ENCODE results near the gene RASD2. TPM values are rescaled to one million over a fixed set of nuclear protein-coding genes. Genes with fewer than 3 reads are reported as not detected.

Gene RASD2
- total RNA-seq, 1 donor from 2014 or later = 0.27 TPM

DNA sequence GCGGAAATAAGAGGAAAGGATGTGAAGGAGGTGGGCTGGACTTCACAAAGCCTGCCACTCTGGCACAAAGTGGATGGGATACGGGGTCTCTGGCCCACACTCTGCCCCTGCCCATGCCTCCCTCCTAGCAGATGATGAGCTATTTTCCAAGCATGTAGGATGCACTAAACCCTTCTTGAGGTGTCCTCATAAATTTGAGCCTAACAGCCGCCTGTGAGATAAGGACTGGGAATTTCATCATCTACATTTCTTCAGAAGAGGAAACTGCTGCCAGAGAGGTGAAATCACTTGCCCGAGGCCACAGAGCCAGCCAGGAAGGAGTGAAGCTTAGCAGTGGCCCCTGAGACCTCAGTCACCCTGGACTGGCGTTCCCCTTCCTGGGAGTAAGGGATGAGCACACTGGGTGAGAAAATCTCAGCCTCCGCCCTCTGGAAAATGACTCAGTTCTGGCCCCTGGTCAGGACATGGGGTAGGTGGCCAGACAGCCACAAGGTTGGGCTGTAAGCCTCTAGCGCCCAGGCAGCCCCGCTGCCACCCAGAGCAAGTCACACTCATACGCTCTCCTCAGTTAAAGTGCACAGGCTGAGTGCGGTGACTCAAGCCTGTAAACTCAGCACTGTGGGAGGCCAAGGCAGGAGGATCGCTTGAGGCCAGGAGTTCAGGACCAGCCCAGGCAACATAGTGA lies 48.6 kb downstream of the RASD2 start:
- peak overlapping the region; percentile 71 for H3K27ac Mint-ChIP-seq (ENCODE audit: unreplicated experiment)
- peaks cover 4% of the 10 kb centered on the region for H3K9me3 Mint-ChIP-seq (ENCODE audit: low read depth)
- H3K4me3 Mint-ChIP-seq (ENCODE audit: unreplicated experiment) = no peak overlapping the region
- H3K36me3 Mint-ChIP-seq (ENCODE audit: low read depth) = no peaks in the 10 kb centered on the region
- H3K4me1 Mint-ChIP-seq (ENCODE audit: low read depth) = peaks cover 31% of the 10 kb centered on the region
- TF ChIP-seq CTCF (IDR thresholded peaks at IDR 0.05) = peak; percentile 34
- no peaks in the 10 kb centered on the region for H3K27me3 Mint-ChIP-seq (ENCODE audit: low read depth)
- DNase-seq (ENCODE audit: low spot score) = no peak

GRCh38 chr22:35589756-35590093 lies 49.1 kb downstream of the RASD2 start:
- Mint-ChIP-seq H3K4me3 (ENCODE audit: unreplicated experiment) (no peak overlapping the region), H3K9me3 (ENCODE audit: low read depth) (peaks cover 4% of the 10 kb centered on the region), H3K27ac (ENCODE audit: unreplicated experiment) (peak overlapping the region; percentile 71), H3K36me3 (ENCODE audit: low read depth) (no peaks in the 10 kb centered on the region), H3K27me3 (ENCODE audit: low read depth) (no peaks in the 10 kb centered on the region), H3K4me1 (ENCODE audit: low read depth) (peaks cover 31% of the 10 kb centered on the region)
- TF ChIP-seq CTCF (IDR thresholded peaks at IDR 0.05) = no peak
- DNase-seq (ENCODE audit: low spot score) = no peak

GRCh38 chr22:35590634-35591295 lies 50.1 kb downstream of the RASD2 start:
- no peaks in the 10 kb centered on the region for H3K36me3 Mint-ChIP-seq (ENCODE audit: low read depth)
- peaks cover 4% of the 10 kb centered on the region for H3K9me3 Mint-ChIP-seq (ENCODE audit: low read depth)
- peaks cover 31% of the 10 kb centered on the region for H3K4me1 Mint-ChIP-seq (ENCODE audit: low read depth)
- no peaks in the 10 kb centered on the region for H3K27me3 Mint-ChIP-seq (ENCODE audit: low read depth)
- H3K4me3 Mint-ChIP-seq (ENCODE audit: unreplicated experiment) = no peak overlapping the region
- no peak for DNase-seq (ENCODE audit: low spot score)
- H3K27ac Mint-ChIP-seq (ENCODE audit: unreplicated experiment) = no peak overlapping the region
- TF ChIP-seq CTCF (IDR thresholded peaks at IDR 0.05) = no peak

- H3K36me3 Mint-ChIP-seq (ENCODE audit: low read depth) = no peaks in the 10 kb centered on the region
These were observed 51.2 kb downstream of the RASD2 start for GRCh38 chr22:35591714-35592417.

More at GRCh38 chr22:35591714-35592417, 51.2 kb downstream of the RASD2 start:
- DNase-seq (ENCODE audit: low spot score) = no peak
- no peaks in the 10 kb centered on the region for H3K27me3 Mint-ChIP-seq (ENCODE audit: low read depth)
- TF ChIP-seq CTCF (IDR thresholded peaks at IDR 0.05) = no peak
- peaks cover 2% of the 10 kb centered on the region for H3K9me3 Mint-ChIP-seq (ENCODE audit: low read depth)
- H3K27ac Mint-ChIP-seq (ENCODE audit: unreplicated experiment) = no peak overlapping the region
- H3K4me3 Mint-ChIP-seq (ENCODE audit: unreplicated experiment) = no peak overlapping the region
- H3K4me1 Mint-ChIP-seq (ENCODE audit: low read depth) = peaks cover 31% of the 10 kb centered on the region
